Left ventricle myocardium inferior (tissue), 1 donor: ENCODE measurements around the gene MTFR1L. TPM values are rescaled to one million over a fixed set of nuclear protein-coding genes. Genes with fewer than 3 reads are reported as not detected.

ENCODE experiments used
- DNase-seq: peaks from one replicate; pipeline ENCODE4 v3.0.0-alpha.2; 2020
- H3K27ac ChIP-seq: fragments of 200-600 bp; replicated peaks from 2 replicates; pipeline ENCODE4 v1.8.0; 2021
- H3K27me3 ChIP-seq: fragments of 200-600 bp; 2 replicates; pipeline ENCODE4 v1.8.0; 2021; ENCODE audit warnings: low read depth
- H3K36me3 ChIP-seq: fragments of 200-600 bp; 2 replicates; pipeline ENCODE4 v1.8.0; 2021
- H3K4me1 ChIP-seq: fragments of 200-600 bp; 2 replicates; pipeline ENCODE4 v1.8.0; 2021
- H3K4me3 ChIP-seq: fragments of 200-600 bp; 2 replicates; pipeline ENCODE4 v1.8.0; 2021; ENCODE audit warnings: mild to moderate bottlenecking, moderate library complexity
- H3K9me3 ChIP-seq: fragments of 200-600 bp; replicated peaks from 2 replicates; pipeline ENCODE4 v1.8.0; 2021
- CTCF ChIP-seq: fragments of 200-600 bp; IDR thresholded peaks from 2 replicates; pipeline ENCODE4 v1.8.0; 2021; ENCODE audit warnings: antibody characterized with exemption, mild to moderate bottlenecking, borderline replicate concordance
- intact Hi-C: fragments of 100-400 bp; cut with micrococcal nuclease; formaldehyde crosslinking; loops from one replicate; pipeline ENCODE4 v1.11.0; 2022
- total RNA-seq: library from RNA; stranded (reverse); fragmentation: NEBNext Ultra II Directional; extraction: Animal tissue kit (Norgen Biotek cat#: 25700); gene quantifications from one replicate; pipeline ENCODE4 v1.2.1, GENCODE V29; 2021
- donor health status: DM: no; HTN: yes; CAD: no; lungs with severe emphysema.

The MTFR1L gene
- total RNA-seq, 1 donor from 2014 or later: 252 TPM

- DNase-seq: no peak
- TF ChIP-seq CTCF: no peak
- no peak overlapping the region for H3K27ac ChIP-seq
- no peaks in the 10 kb centered on the region for H3K36me3 ChIP-seq
- intact Hi-C loops: no loop called here
- H3K27me3 ChIP-seq: no peaks in the 10 kb centered on the region
- H3K9me3 ChIP-seq: no peaks in the 10 kb centered on the region
- peaks cover 36% of the 10 kb centered on the region for H3K4me1 ChIP-seq
- H3K4me3 ChIP-seq: no peak overlapping the region
These were observed 51.4 kb downstream of the MTFR1L start for GRCh38 chr1:25871086-25871703.

DNA sequence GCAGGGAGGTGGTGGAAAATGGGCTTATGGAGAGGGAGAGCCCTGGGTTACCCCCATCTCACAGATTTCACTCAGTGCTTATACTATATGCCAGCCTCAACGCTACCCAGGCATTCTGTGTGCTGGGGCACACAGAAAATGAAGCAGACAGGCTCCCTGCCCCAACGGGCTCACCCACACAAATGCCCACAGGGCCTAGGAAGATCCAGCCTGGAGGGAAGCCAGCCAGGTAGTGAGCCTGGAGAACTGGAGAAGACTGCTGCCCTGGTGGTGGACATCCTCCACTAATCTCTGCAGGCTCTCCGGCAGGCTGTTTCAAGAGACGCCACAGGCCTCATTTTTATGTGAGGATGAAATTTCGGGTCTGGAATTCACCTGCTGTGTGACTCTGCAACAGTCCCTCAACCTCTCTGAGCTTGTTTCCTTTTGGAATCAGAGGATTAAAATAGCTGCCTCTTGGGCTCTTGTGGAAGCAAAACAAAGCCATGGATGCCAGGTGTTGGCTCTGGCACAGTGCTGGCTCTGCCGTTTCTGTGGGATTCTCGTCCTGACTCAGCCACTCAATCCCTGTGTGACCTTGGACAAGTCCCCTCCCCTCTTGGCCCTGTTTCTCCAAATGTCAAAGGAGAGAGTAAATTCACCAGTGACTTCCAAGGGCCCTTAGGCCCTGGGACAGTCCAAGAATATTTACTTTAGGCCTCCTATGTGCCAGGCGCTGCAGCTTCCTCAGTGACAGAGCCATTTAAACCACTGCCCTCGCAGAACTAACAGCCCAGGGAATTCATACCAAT is 52.1 kb downstream of the MTFR1L start:
- peaks cover 38% of the 10 kb centered on the region for H3K4me1 ChIP-seq
- no peak overlapping the region for H3K27ac ChIP-seq
- DNase-seq: no peak
- H3K9me3 ChIP-seq: no peaks in the 10 kb centered on the region
- no peak for TF ChIP-seq CTCF
- no peaks in the 10 kb centered on the region for H3K27me3 ChIP-seq
- no peak overlapping the region for H3K4me3 ChIP-seq
- H3K36me3 ChIP-seq: no peaks in the 10 kb centered on the region
- intact Hi-C loops: no loop called here

DNA sequence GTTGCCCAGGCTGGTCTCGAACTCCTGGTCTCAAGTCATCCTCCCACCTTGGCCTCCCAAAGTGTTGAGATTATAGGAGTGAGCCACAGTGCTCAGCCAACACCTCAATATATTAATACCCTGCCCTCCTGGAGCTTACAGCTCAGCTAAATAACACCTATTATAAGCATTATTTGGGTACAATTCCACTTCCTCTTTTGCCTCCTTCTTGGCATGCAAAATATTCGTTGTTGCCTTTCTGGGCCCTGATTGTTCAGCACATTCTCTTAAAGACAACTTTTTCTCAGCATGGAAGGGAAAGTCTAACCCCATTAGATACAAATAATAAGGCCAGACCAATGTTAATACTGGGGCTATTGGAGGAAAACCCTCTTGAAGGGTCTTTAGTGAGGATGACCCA is 53.0 kb downstream of the MTFR1L start:
- TF ChIP-seq CTCF: no peak
- no peaks in the 10 kb centered on the region for H3K27me3 ChIP-seq
- no peak for DNase-seq
- H3K4me1 ChIP-seq: peaks cover 38% of the 10 kb centered on the region
- no peaks in the 10 kb centered on the region for H3K9me3 ChIP-seq
- intact Hi-C loops: no loop called here
- H3K4me3 ChIP-seq: no peak overlapping the region
- no peaks in the 10 kb centered on the region for H3K36me3 ChIP-seq
- no peak overlapping the region for H3K27ac ChIP-seq

GRCh38 chr1:25873120-25873519 is 53.4 kb downstream of the MTFR1L start:
- Histone ChIP-seq H3K9me3 (no peaks in the 10 kb centered on the region), H3K36me3 (no peaks in the 10 kb centered on the region), H3K27me3 (no peaks in the 10 kb centered on the region), H3K4me1 (peaks cover 38% of the 10 kb centered on the region), H3K27ac (no peak overlapping the region), H3K4me3 (no peak overlapping the region)
- TF ChIP-seq CTCF: no peak
- DNase-seq: no peak
- intact Hi-C loops: no loop called here

- TF ChIP-seq CTCF: no peak
- DNase-seq: no peak
- intact Hi-C loops: no loop called here
- H3K27ac ChIP-seq: peak overlapping the region; percentile 69
- H3K9me3 ChIP-seq: no peaks in the 10 kb centered on the region
- H3K27me3 ChIP-seq: no peaks in the 10 kb centered on the region
- H3K36me3 ChIP-seq: no peaks in the 10 kb centered on the region
- peaks cover 38% of the 10 kb centered on the region for H3K4me1 ChIP-seq
- peak overlapping the region; percentile 74 for H3K4me3 ChIP-seq
These were observed 54.5 kb downstream of the MTFR1L start for GRCh38 chr1:25874209-25874608.
